Breast epithelium (tissue), 3 donors: ENCODE results near the gene OR4E2.

Source experiments
- CTCF ChIP-seq, 3 donors: fragments of 450-650 bp; IDR thresholded peaks; one replicate each; pipeline ENCODE4 v1.5.1; 2016 to 2017; ENCODE audit warnings: antibody characterized with exemption in 3 of 3, mild to moderate bottlenecking in 3 of 3, moderate library complexity in 3 of 3
- POLR2A ChIP-seq: fragments of 450-650 bp; IDR thresholded peaks from one replicate; pipeline ENCODE4 v1.6.1; 2016; ENCODE audit warnings: antibody characterized with exemption, mild to moderate bottlenecking, moderate library complexity

DNA sequence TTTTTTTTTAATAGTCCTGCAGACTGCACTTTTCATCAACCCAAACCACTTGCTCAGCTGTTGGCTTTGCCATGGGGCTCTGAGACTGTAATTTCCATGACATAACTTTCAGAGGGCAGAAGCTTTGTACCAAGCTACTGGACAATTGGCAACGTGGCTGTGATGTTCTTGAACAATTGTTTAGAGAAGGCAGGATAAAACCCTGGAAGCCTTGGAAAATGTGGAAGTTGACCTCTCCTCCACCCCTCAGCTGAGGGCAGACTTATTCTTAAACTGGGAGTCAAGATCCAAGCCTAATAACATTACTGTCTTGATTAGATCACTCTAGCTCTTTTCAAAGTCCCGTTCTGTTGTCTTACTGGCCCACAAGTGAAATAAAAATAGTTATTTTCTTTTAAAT lies 17.7 kb downstream of the OR4E2 start:
- TF ChIP-seq CTCF (IDR thresholded peaks at IDR 0.05) (no peak), POLR2A (no peak)
